GM12864 (cell line): ENCODE results near the gene HDAC10.

Source experiments
- DNase-seq: peaks from one replicate; pipeline ENCODE4 v3.0.0-alpha.2; 2011; ENCODE audit warnings: low read depth
- H3K4me3 ChIP-seq: 2 replicates; pipeline ENCODE4 v1.5.1; 2011; ENCODE audit warnings: mild to moderate bottlenecking, low read depth, low read length, control low read depth
- TF ChIP-seq, protein P1 (sequence below): IDR thresholded peaks from 2 replicates; pipeline ENCODE4 v1.5.1; 2011; ENCODE audit warnings: low read depth, mild to moderate bottlenecking, moderate library complexity, low read length, control low read depth, inconsistent platforms; ENCODE audit errors: missing control alignments

Gene HDAC10

GRCh38 chr22:50264104-50264745 lies 13.2 kb upstream of the HDAC10 start:
- TF ChIP-seq, protein P1, sequence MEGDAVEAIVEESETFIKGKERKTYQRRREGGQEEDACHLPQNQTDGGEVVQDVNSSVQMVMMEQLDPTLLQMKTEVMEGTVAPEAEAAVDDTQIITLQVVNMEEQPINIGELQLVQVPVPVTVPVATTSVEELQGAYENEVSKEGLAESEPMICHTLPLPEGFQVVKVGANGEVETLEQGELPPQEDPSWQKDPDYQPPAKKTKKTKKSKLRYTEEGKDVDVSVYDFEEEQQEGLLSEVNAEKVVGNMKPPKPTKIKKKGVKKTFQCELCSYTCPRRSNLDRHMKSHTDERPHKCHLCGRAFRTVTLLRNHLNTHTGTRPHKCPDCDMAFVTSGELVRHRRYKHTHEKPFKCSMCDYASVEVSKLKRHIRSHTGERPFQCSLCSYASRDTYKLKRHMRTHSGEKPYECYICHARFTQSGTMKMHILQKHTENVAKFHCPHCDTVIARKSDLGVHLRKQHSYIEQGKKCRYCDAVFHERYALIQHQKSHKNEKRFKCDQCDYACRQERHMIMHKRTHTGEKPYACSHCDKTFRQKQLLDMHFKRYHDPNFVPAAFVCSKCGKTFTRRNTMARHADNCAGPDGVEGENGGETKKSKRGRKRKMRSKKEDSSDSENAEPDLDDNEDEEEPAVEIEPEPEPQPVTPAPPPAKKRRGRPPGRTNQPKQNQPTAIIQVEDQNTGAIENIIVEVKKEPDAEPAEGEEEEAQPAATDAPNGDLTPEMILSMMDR: no peak
- DNase-seq: no peak

GRCh38 chr22:50262973-50263617 lies 12.0 kb upstream of the HDAC10 start:
- no peak overlapping the region for H3K4me3 ChIP-seq
- TF ChIP-seq, protein P1: no peak
- no peak for DNase-seq

More at GRCh38 chr22:50264104-50264745, 13.2 kb upstream of the HDAC10 start:
- H3K4me3 ChIP-seq: no peak overlapping the region

GRCh38 chr22:50262460-50262911 lies 11.4 kb upstream of the HDAC10 start:
- TF ChIP-seq, protein P1: no peak
- DNase-seq: no peak
- H3K4me3 ChIP-seq: no peak overlapping the region

DNA sequence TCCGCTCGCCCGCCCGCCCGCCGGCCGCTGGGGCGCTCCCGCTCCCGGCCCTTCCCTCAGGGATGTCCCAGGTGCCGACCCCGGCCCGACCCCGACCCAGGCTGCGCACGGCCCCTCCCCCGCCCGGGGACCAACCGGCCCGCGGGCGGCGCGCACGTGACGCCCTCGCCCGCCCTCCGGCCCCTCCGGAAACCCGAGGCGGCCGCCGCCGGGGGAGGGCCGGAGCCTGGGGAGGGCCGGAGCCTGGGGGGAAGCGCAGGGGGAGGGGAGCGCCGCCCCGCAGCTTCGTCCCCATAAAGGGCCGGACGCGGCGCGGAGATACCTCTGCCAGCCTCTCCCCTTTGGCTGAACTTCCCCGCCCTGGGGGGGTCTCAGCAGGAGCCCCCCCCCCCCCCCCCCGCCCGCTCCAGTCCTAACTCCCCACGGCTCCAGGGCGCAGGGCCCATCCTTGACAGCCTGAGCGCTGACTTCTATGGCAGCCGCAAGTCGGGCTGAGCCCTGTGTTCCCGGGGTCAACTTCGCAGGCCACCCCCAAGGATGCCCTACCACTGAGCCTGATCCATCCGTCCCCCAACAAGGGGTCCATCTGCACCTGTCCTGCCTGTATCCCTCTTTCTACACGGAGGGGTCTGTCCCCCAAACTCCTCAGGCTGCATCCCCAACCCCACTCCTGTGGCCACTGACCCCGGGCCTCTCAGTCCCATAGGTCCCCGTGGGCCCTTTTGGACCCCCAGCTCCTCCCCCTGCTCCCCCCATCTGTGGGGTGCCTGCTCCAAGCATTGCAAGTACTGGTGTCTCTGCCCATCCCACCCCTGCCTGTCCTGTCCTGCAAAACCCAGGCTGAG lies 10.8 kb upstream of the HDAC10 start, which contains the start of gene MAPK12:
Gene MAPK12, minus strand, starts transcription at position 69 of the 845 bp plus-strand sequence. CDS start 174 bp downstream, outside the sequence.
- DNase-seq: no peak
- TF ChIP-seq, protein P1: no peak
- peak within 1 kb of the TSS; percentile 64 for H3K4me3 ChIP-seq

DNA sequence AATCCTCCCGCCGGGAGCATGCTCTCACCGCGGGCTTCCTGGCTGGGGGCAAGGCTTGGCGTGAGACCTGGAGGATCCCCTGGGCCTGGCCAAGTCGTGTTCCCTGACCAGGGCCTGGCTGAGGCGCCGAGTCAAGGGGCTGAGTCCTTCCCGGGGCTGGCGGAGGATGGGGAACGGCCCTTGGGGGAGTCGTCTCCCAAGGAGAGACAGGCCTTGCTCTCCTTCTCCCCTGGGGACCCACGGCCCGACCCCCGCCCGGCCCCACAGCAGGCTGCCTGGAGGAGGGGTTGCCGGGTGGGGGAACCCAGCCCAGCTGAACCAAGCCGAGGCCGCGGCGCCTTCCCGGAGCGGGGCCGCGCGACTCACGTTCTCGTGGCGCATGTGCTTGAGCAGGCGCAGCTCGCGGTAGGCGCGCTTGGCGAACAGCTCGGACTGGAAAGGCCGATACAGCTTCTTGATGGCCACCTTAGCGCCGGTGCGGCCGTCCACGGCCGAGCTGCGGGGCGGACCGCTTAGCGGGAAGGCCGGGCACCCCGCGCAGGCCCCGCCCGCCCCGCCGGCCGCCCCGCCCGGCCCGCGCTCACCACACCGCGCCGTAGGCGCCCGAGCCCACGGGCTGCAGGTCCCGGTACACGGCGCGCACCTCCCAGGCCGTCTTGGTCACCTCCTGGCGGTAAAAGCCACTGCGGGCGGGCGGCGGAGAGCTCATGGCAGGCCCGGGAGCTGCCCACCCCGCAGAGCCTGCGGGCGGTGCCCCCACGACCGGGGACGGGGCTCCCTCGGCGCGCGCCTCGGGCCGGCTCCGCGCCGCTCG lies 9.9 kb upstream of the HDAC10 start:
- H3K4me3 ChIP-seq: peak overlapping the region; percentile 64
- DNase-seq: no peak
- TF ChIP-seq, protein P1: no peak

DNA sequence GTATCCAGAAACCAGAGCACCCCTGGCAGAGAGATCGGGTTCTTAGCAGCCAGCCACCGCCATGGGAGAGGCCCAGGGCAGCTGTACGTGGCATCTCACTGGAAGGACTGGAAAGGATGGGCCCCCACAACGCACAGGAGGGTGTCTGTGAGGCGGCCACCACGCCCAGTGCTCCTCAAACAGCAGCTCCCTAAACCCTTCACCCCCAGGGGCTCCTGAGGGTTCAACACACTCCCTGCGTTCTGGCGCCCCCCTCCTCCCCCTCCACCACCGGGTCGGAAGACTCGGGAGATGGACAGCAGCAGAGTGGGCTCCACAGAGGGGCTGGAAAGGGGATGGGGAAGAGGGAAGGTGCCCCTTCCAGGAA lies 9.4 kb upstream of the HDAC10 start:
- peak overlapping the region; percentile 64 for H3K4me3 ChIP-seq
- no peak for DNase-seq
- TF ChIP-seq, protein P1: no peak
